K562 (cell line): ENCODE data around the gene MS4A18. TPM values are rescaled to one million over a fixed set of nuclear protein-coding genes. Genes with fewer than 3 reads are reported as not detected.
A peak's percentile ranks its signal among the peaks of the same experiment; 100 is the strongest.

Source experiments
- ATAC-seq: fragments of 200-7000 bp; cut with Tn5 transposase; 3 replicates; pipeline ENCODE4 v1.9.1; 2020; ENCODE audit warnings: moderate library complexity
- BruUV-seq: library from RNA; stranded (reverse); fragments of 400-500 nt; replicated peaks from 2 replicates; lab custom pipeline; 2021; lab: Mats Ljungman, UMichigan
- CTCF ChIA-PET: fragments of 300-600 bp; formaldehyde crosslinking; extraction: SDS; loops from one replicate; lab custom pipeline; 2021; ENCODE audit warnings: low intra/inter-chr PET ratio; lab: Yijun Ruan, JAX
- POLR2A ChIA-PET: fragments of 300-600, 350-650 bp; sonication (Branson Sonifier 250); formaldehyde crosslinking; extraction: SDS; loops from one replicate; lab custom pipeline; 2021; ENCODE audit warnings: antibody characterized with exemption, inconsistent platforms; lab: Yijun Ruan, JAX
- DNase-seq, 4 experiments: peaks; one replicate each; pipeline versions ENCODE4 v3.0.0 to v3.0.0-alpha.2; 2011 to 2018; ENCODE audit warnings: low spot score in 3 of 4, mixed read lengths in 3 of 4; ENCODE audit errors: extremely low read depth in 1 of 4
- FAIRE-seq: peaks from 2 replicates; lab custom pipeline; 2011; peaks lifted over from hg19 to GRCh38; lab: Jason Lieb, UNC
- H2AFZ ChIP-seq: 2 replicates; pipeline ENCODE4 v1.6.0; 2011; ENCODE audit warnings: low read depth, low read length, control low read depth, inconsistent platforms
- H3K27ac ChIP-seq: fragments of 200-600 bp; 3 replicates; pipeline ENCODE4 v1.8.0; 2011; ENCODE audit warnings: low read depth, mild to moderate bottlenecking, control low read depth, inconsistent platforms, low read length, moderate library complexity, mixed read lengths; ENCODE audit errors: extremely low read depth
- H3K27me3 ChIP-seq, 2 experiments: fragments of 300-600 bp in 1 of 2; 2 replicates in 1 of 2; 3 replicates in 1 of 2; pipeline versions ENCODE4 v1.6.0 to v1.8.0; 2011; ENCODE audit warnings: inconsistent platforms in 2 of 2, low read length in 2 of 2, mild to moderate bottlenecking in 1 of 2, mixed read lengths in 1 of 2, moderate library complexity in 1 of 2; ENCODE audit not compliant: control insufficient read depth in 2 of 2, insufficient read depth in 2 of 2
- H3K36me3 ChIP-seq: fragments of 300-600 bp; 3 replicates; pipeline ENCODE4 v1.8.0; 2011; ENCODE audit warnings: mild to moderate bottlenecking, low read length, inconsistent platforms; ENCODE audit not compliant: control insufficient read depth, insufficient read depth
- H3K4me1 ChIP-seq, 2 experiments: fragments of 200-600 bp in 1 of 2; replicated peaks in 1 of 2; 2 replicates in 1 of 2; 3 replicates in 1 of 2; pipeline versions ENCODE4 v1.5.1 to v1.8.0; 2011; ENCODE audit warnings: inconsistent platforms in 2 of 2, low read length in 2 of 2, mild to moderate bottlenecking in 1 of 2, mixed read lengths in 1 of 2, moderate library complexity in 1 of 2; ENCODE audit not compliant: control insufficient read depth in 2 of 2, insufficient read depth in 2 of 2
- H3K4me2 ChIP-seq: 2 replicates; pipeline ENCODE4 v1.6.1; 2011; ENCODE audit warnings: low read length, control low read depth, inconsistent platforms, mixed read lengths; ENCODE audit not compliant: insufficient read depth
- H3K4me3 ChIP-seq: fragments of 200-600 bp; sonication (generic), shearing (Covaris generic); 2 replicates; pipeline ENCODE4 v1.5.1; 2016; ENCODE audit warnings: control low read depth, inconsistent platforms
- H3K79me2 ChIP-seq: fragments of 200-600 bp; 3 replicates; pipeline ENCODE4 v1.8.0; 2011; ENCODE audit warnings: low read length, inconsistent platforms; ENCODE audit not compliant: control insufficient read depth, insufficient read depth
- H3K9ac ChIP-seq, 2 experiments: 2 replicates each; pipeline versions ENCODE4 v1.6.0 to v1.6.1; 2011; ENCODE audit warnings: low read depth in 2 of 2, low read length in 2 of 2, control low read depth in 1 of 2, inconsistent platforms in 1 of 2, mild to moderate bottlenecking in 1 of 2, mixed read lengths in 1 of 2; ENCODE audit not compliant: insufficient read depth in 1 of 2
- H3K9me1 ChIP-seq: one replicate; pipeline ENCODE4 v1.6.0; 2011; ENCODE audit warnings: inconsistent platforms, mild to moderate bottlenecking, low read length, moderate library complexity; ENCODE audit not compliant: control insufficient read depth, insufficient read depth
- H3K9me3 ChIP-seq: replicated peaks from 2 replicates; pipeline ENCODE4 v1.5.1; 2011; ENCODE audit warnings: low read depth, low read length, inconsistent platforms; ENCODE audit not compliant: control insufficient read depth, insufficient read depth
- H4K20me1 ChIP-seq: replicated peaks from 2 replicates; pipeline ENCODE4 v1.6.1; 2011; ENCODE audit warnings: low read length, inconsistent platforms, mixed read lengths; ENCODE audit not compliant: control insufficient read depth, insufficient read depth
- CTCF ChIP-seq, 3 experiments: IDR thresholded peaks in 2 of 3; conservative IDR thresholded peaks in 1 of 3; 2 replicates each; pipeline ENCODE4 v1.5.1; 2011 to 2012; ENCODE audit warnings: low read length in 3 of 3, mild to moderate bottlenecking in 3 of 3, control low read depth in 2 of 3, improper control_type of control experiment in 1 of 3, inconsistent platforms in 1 of 3, low read depth in 1 of 3, mixed read lengths in 1 of 3, moderate library complexity in 1 of 3; ENCODE audit not compliant: insufficient read depth in 2 of 3
- WGBS: fragments of 100-300 bp; shearing (Covaris generic); methylation state at CpG from one replicate; pipeline ENCODE4 v1.1.6; 2016; ENCODE audit warnings: low coverage, mixed read lengths; ENCODE audit not compliant: insufficient coverage; ENCODE audit errors: missing lambda C conversion rate; 5-methylcytosine and 5-hydroxymethylcytosine counted together
- in situ Hi-C: fragments of 300-500 bp; cut with MboI; formaldehyde crosslinking; loops from 4 replicates; pipeline ENCODE4 v1.15.0; 2018; ENCODE audit warnings: inconsistent platforms, mixed read lengths
- intact Hi-C: fragments of 100-400 bp; cut with micrococcal nuclease; formaldehyde crosslinking; loops from 2 replicates; pipeline ENCODE4 v1.14.2; 2022
- polyA plus RNA-seq, 8 experiments: library from polyadenylated mRNA; depleted of rRNA in 4 of 8; stranded (reverse) in 5 of 8; unstranded in 3 of 8; fragments of >200 nt; fragmentation: Nextera tagmentation in 2 of 8; fragmentation: Illumina TruSeq in 1 of 8; extraction: Ambion mirVana in 2 of 8; extraction: Trizol in 1 of 8; gene quantifications; 2 replicates each; pipeline versions ENCODE4 v1.2.1 to v1.2.3, GENCODE V29; 2011 to 2014; ENCODE audit warnings: inconsistent platforms in 1 of 8, missing spikeins in 1 of 8
- total RNA-seq, 7 experiments: library from RNA; depleted of rRNA in 6 of 7; stranded (reverse); fragments of >200 nt in 6 of 7; fragmentation: Illumina TruSeq in 2 of 7; extraction: Trizol in 2 of 7; gene quantifications; 2 replicates each; pipeline versions ENCODE4 v1.2.1 to v1.2.3, GENCODE V29; 2011 to 2021; ENCODE audit warnings: low replicate concordance in 1 of 7
- TF ChIP-seq, protein P1 (sequence below): fragments of 450-650 bp; formaldehyde crosslinking; IDR thresholded peaks from 2 replicates; pipeline ENCODE4 v1.4.0; 2020; ENCODE audit warnings: mild to moderate bottlenecking

MS4A18 gene
- total and polyA plus RNA-seq, 9 of the 15 experiments (the other 6 are each of a cell fraction or from before 2014, with no cell fraction given): not detected

- DNase-seq (no peak), FAIRE-seq (no peak), ATAC-seq (no peak)
- H3K27me3 ChIP-seq: peaks cover 31 to 57% of the 10 kb centered on the region in 2 experiments
- H3K9ac ChIP-seq: no peak overlapping the region
- H4K20me1 ChIP-seq: no peaks in the 10 kb centered on the region
- no peaks in the 10 kb centered on the region for H3K79me2 ChIP-seq
- no peak overlapping the region for H3K27ac ChIP-seq
- 5% methylated on average over 11 of the region's 11 CpGs for WGBS
- no peaks in the 10 kb centered on the region for H3K36me3 ChIP-seq
- H3K4me3 ChIP-seq: no peak overlapping the region
- BruUV-seq: no TSS peak
- ChIA-PET POLR2A (interaction anchor here (0.6 to 1.7 kb wide), 4 partner anchors 11 to 558 kb away, joined by 3 to 4 read pairs (median 3); no protein-coding TSS in a partner anchor), CTCF (no interaction called here)
- intact Hi-C loops: loop anchor here (2.0 kb wide), 1 partner anchor 63 kb away; no protein-coding TSS in a partner anchor
- in situ Hi-C loops: no loop called here
- TF ChIP-seq CTCF (IDR thresholded peaks at IDR 0.05 in 2 of 3, conservative IDR thresholded peaks at IDR 0.05 in 1 of 3; ENCODE audit: insufficient read depth in 2 of 3, low read depth in 1 of 3, low read length in 3 of 3): 0 out of 6 replicates have a peak, but pooled peaks of 1 of the 3 experiments have one; percentile 17
- TF ChIP-seq, protein P1, sequence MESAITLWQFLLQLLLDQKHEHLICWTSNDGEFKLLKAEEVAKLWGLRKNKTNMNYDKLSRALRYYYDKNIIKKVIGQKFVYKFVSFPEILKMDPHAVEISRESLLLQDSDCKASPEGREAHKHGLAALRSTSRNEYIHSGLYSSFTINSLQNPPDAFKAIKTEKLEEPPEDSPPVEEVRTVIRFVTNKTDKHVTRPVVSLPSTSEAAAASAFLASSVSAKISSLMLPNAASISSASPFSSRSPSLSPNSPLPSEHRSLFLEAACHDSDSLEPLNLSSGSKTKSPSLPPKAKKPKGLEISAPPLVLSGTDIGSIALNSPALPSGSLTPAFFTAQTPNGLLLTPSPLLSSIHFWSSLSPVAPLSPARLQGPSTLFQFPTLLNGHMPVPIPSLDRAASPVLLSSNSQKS (CRISPR knock-in tag): no peak
- H3K4me1 ChIP-seq: peaks cover 2 to 6% of the 10 kb centered on the region in 2 experiments; a peak in 1 of 5 replicates
- no peak overlapping the region for H3K4me2 ChIP-seq
- H2AFZ ChIP-seq: no peak overlapping the region
- H3K9me3 ChIP-seq: no peaks in the 10 kb centered on the region
- no peaks in the 10 kb centered on the region for H3K9me1 ChIP-seq
These were observed 39.3 kb downstream of the MS4A18 start for GRCh38 chr11:60763692-60764369.
